ENCODE data around the gene CKAP4.

The CKAP4 gene

GRCh38 chr12:106204312-106204711, 43.5 kb downstream of the CKAP4 start:
- no peak for DNase-seq (ENCODE audit: low read depth, low spot score)

- no peak for DNase-seq (ENCODE audit: low read depth, low spot score)
These were observed 49.8 kb downstream of the CKAP4 start for GRCh38 chr12:106197906-106198623.

GRCh38 chr12:106195621-106196027, 52.2 kb downstream of the CKAP4 start:
- no peak for DNase-seq (ENCODE audit: low read depth, low spot score)

- no peak for DNase-seq (ENCODE audit: low read depth, low spot score)
These were observed 53.5 kb downstream of the CKAP4 start for GRCh38 chr12:106194351-106194750.

GRCh38 chr12:106193394-106194215, 54.2 kb downstream of the CKAP4 start:
- no peak for DNase-seq (ENCODE audit: low read depth, low spot score)

- DNase-seq (ENCODE audit: low read depth, low spot score) = no peak
These were observed 55.0 kb downstream of the CKAP4 start for GRCh38 chr12:106192659-106193393.

GRCh38 chr12:106190581-106190980, 57.2 kb downstream of the CKAP4 start:
- DNase-seq (ENCODE audit: low read depth, low spot score) = no peak

- DNase-seq (ENCODE audit: low read depth, low spot score) = no peak
These were observed 58.5 kb downstream of the CKAP4 start for GRCh38 chr12:106189341-106189740.

- no peak for DNase-seq (ENCODE audit: low read depth, low spot score)
These were observed 59.6 kb downstream of the CKAP4 start for GRCh38 chr12:106188256-106188655.
